LNCaP clone FGC (cell line): ENCODE measurements around the gene MACROD2.
"Not testable (repeated sequence)": the region's sequence is repeated elsewhere in the genome, so short reads cannot be mapped to it uniquely, and the experiment has no call there.

Experiments
- DNase-seq: peaks from one replicate; pipeline ENCODE4 v3.0.0-alpha.2; 2011; ENCODE audit warnings: low read depth
- H3K4me3 ChIP-seq: 2 replicates; pipeline ENCODE4 v1.5.1; 2011; ENCODE audit warnings: mild to moderate bottlenecking, low read depth, low read length, control low read depth
- CTCF ChIP-seq: IDR thresholded peaks from 2 replicates; pipeline ENCODE4 v1.5.1; 2012; ENCODE audit warnings: mild to moderate bottlenecking; ENCODE audit not compliant: control insufficient read depth, insufficient read depth; ENCODE audit errors: extremely low read depth

The MACROD2 gene

GRCh38 chr20:14966203-14966602 is 970.9 kb downstream of the MACROD2 start:
- DNase-seq, result no peak
- TF ChIP-seq CTCF, result no peak
- no peak overlapping the region for H3K4me3 ChIP-seq

GRCh38 chr20:14966808-14967207 is 971.5 kb downstream of the MACROD2 start:
- no peak for DNase-seq
- no peak for TF ChIP-seq CTCF
- H3K4me3 ChIP-seq, result no peak overlapping the region

- no peak for TF ChIP-seq CTCF
- DNase-seq, result no peak
These were observed 976.9 kb downstream of the MACROD2 start for GRCh38 chr20:14972256-14972655.

GRCh38 chr20:14972690-14973089 is 977.4 kb downstream of the MACROD2 start:
- TF ChIP-seq CTCF, result no peak
- no peak for DNase-seq
- no peak overlapping the region for H3K4me3 ChIP-seq

More at GRCh38 chr20:14972256-14972655, 976.9 kb downstream of the MACROD2 start:
- H3K4me3 ChIP-seq, result no peak overlapping the region

GRCh38 chr20:14979453-14979986 is 984.2 kb downstream of the MACROD2 start:
- no peak for TF ChIP-seq CTCF
- no peak for DNase-seq

GRCh38 chr20:14981486-14981885 is 986.2 kb downstream of the MACROD2 start:
- H3K4me3 ChIP-seq, DNase-seq: not testable (repeated sequence)

More at GRCh38 chr20:14979453-14979986, 984.2 kb downstream of the MACROD2 start:
- H3K4me3 ChIP-seq, result no peak overlapping the region

GRCh38 chr20:14982324-14982723 is 987.0 kb downstream of the MACROD2 start:
- DNase-seq, result not testable (repeated sequence)

GRCh38 chr20:14984305-14984704 is 989.0 kb downstream of the MACROD2 start:
- DNase-seq, result no peak
- no peak for TF ChIP-seq CTCF
- H3K4me3 ChIP-seq, result no peak overlapping the region

More at GRCh38 chr20:14982324-14982723, 987.0 kb downstream of the MACROD2 start:
- H3K4me3 ChIP-seq, result not testable (repeated sequence)
